HG02798 (cell line): ENCODE data around the gene NOL4L.

Source experiments
- ATAC-seq: cut with Tn5 transposase; IDR thresholded peaks from one replicate; pipeline ENCODE4 v1.9.1; 2021; ENCODE audit warnings: mild to moderate bottlenecking; ENCODE audit not compliant: unreplicated experiment, poor library complexity

NOL4L gene

GRCh38 chr20:32614772-32615171 is 29.6 kb upstream of the NOL4L start:
- no peak for ATAC-seq

DNA sequence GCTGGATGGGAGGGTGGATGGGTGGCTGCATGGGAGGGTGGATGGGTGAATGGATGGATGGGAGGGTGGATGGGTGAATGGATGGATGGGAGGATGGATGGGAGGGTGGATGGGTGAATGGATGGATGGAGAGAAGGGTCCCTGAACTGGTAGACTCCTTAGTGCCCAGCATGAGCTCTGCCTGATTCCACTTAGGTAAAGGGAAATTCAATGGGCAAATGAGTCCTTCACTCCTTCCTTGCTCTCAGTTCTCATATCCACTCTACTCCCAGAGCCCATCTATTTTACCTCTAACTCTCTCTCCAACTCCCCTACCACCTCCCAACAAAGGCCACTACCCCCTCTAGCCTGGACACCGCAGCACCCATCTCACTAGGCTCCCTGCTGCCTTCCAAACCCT is 29.2 kb upstream of the NOL4L start:
- ATAC-seq = no peak

DNA sequence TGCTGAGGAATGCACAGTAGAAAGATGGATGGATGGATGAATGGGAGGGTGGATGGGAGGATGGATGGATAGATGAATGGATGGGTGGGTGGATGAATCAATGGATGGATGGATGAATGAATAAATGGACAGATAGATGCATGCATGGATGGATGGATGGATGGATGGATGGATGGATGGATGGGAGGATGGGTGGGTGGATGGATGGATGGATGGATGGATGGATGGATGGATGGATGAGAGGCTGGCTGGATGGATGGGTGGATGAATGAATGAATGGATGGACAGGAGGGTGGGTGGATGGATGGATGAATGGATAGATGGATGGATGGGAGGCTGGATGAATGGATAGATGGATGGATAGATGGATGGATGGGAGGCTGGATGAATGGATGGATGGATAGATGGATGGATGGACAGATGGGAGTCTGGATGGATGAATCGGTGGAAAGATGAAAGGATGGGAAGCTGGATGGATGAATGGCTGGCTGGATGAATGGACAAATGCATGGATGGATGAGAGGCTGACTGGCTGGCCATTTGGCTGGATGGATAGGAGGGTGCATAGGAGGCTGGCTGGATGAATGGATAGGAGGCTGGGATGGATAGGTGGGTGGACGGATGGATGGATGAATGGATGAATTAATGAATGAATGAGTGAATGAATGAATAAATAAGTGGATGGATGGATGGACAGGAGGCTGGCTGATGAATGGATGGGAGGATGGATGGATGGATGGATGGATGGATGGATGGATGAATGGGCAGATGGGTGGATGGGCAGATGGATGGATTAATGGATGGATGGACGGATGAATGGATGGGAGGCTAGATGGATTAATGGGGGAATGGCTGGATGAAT is 28.3 kb upstream of the NOL4L start:
- ATAC-seq = no peak

- no peak for ATAC-seq
These were observed 27.4 kb upstream of the NOL4L start for GRCh38 chr20:32612351-32613191.

DNA sequence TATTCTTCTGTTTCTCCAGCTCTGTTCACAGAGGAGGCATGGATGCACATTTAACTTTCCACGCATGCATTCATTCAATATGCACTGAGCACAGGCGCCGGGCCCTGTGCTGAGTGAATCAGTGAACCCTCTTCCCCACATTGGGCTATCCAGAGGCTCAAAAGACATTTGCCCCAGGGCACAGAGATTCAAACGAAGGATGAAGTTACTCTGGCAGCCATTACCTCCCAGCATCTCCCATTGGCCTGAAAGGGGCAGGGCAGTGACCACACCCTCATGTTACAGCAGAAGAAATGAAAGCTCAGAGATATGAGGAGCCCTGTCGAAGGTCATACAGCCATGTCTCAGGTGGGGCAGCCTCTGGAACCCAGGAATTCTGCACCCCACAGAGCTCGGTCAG is 26.7 kb upstream of the NOL4L start:
- no peak for ATAC-seq

DNA sequence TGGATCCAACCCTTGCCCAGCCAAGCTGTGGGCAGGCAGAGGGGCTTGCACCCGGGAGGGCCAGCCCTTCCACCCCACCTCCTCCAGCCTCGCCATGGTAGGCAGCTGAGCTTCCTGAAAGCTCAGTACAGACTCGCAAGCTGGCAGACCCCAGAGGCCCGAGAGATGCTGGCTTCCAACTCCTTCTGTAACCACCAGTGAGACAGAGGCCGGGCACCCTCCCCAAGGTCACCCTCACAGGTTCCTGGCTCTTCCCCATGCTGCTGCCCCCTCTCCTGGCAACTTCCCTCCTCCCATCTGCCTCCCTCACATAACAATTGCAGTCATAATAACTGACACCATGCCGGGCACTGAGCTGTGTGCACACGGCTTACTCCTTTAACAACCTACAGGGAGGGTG is 26.2 kb upstream of the NOL4L start:
- no peak for ATAC-seq

- no peak for ATAC-seq
These were observed 25.5 kb upstream of the NOL4L start for GRCh38 chr20:32610472-32611218.

- no peak for ATAC-seq
These were observed 24.9 kb upstream of the NOL4L start for GRCh38 chr20:32609993-32610392.

- ATAC-seq = no peak
These were observed 24.1 kb upstream of the NOL4L start for GRCh38 chr20:32609111-32609773.

DNA sequence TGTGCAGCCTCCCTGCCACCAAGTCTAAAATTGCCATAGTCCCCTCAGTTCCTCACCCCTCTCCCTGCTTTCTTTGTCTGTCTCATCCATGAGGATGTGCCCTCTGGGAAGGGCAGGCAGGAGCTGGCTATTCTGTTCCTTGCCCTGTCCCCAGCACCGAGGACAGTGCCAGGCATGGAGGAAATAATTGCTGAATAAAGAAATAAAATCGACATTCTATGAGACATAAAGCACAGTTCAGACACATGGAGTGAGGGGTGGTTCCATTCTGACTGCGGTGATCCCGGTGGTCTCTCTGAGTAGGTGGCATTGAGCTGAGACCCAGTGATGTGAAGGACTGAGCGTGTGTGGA is 23.5 kb upstream of the NOL4L start:
- no peak for ATAC-seq

DNA sequence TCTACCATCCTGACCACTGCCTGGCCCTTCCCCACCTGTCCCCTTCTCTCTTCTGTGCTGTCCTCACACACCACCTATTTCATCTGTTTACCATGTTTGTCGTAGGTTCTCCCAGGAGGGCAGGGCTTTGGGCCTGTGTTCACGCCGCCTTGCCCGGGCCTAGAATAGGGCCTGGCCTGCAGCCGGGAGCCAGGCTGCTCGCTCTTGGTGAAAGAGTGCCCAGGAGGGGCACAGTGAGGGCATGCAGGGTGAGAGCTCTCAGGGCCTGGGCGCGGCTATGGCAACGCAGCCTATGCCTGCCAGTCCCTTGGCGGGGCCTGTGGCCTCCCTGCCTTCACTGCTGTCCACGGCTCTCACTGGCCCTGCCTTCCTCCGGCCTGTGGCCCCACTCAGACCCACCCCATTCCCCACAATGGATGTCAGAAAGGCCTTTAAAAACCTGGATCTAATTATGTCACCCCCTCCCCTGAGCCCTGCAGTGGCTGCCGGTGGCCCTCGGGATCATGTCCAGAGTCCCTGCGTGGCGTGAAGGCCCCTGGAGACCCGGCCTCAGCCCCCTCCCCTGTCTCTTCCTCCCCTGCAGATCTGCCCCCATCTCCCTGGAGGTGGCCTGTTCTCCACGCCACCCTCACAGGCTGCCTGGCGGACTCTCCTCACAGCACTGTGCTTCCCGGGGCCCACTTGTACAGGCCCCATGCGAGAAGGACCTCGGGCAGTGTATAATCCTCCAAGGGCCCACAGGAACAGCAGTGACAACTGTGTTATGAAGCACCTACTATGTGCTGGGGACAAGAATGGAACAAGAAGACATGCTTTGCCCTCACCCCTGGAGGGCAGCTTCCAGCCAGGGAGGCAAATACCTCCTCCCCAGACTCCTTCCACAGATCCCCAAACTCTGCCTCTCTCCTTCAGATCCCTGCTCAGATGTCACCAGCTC is 22.9 kb upstream of the NOL4L start:
- no peak for ATAC-seq

GRCh38 chr20:32607324-32607723 is 22.2 kb upstream of the NOL4L start:
- no peak for ATAC-seq

GRCh38 chr20:32606790-32607189 is 21.7 kb upstream of the NOL4L start:
- ATAC-seq = no peak

- no peak for ATAC-seq
These were observed 21.0 kb upstream of the NOL4L start for GRCh38 chr20:32606107-32606506.

DNA sequence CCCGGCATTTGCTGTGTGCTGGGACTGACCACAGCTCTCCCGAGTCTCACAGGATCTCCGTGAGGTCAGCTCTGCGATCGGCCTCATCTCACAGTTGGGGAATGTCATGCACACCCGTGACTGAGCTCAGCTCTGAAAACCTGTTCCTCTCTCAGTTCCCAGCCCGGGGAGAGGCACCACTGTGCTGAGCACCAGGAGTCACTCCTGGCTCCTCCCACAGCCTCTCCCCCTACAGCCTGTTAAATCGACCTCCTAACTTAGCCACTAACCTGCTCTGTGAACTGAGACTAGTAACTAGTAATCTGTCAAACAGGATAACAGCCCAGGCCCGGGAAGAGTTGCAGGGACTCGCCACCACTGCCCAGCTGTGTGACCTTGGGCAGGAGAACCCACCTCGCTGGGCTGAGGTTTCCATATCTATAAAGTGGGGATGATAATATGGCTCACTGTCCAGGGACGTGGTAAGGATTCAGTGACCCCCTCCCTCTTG is 20.1 kb upstream of the NOL4L start:
- no peak for ATAC-seq

DNA sequence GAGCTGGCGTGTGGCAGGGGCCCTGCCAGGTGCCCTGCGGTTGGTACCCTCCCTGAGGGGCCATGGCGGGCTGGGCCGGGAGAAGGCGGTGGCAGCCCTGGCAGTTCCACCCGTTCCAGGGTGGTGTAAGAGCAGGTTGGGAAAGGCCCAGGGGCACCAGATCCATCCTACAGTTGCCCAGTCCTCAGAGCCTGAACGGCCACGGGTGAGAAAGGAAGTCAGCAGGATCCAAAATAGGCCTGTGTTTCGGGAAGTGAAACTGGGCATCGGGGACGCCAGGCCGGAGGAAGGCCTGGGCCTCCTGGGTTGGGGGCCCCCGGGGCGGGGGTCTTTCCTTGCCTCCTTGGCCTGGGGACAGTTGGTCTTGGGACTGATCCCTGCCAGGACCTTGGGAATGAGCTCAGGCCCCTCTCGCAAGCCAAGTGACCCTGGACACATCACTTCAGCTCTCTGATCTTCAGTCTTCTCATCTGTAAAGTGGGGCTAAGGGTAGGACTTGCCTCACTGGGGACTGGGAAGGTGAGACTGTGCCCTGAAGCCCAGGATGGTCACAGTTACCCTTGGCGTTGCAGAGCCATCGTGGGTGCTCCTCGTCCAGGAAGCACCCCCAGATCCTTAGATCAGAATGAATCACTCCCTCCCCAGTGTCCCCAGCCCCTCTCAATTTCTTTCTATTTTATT is 18.1 kb upstream of the NOL4L start:
- ATAC-seq = no peak

DNA sequence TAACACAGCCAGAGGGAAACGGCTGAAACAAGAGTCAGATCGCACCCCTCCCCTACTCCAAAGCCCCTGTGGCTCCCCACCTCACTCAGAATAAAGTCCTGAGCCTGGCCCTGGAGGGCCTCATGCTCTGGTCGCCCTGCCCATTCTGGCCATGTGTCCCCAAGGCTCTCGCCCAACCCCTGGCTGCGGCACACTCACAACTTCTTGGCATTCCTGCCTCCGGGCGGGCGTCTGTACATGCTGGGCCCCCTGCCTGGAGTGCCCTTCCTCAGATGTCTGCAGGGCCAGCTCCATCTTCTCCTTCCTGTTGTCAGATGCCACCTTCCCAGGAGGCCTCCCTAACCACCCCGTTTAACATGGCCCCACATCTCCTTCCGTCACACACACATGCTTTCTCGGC is 17.1 kb upstream of the NOL4L start:
- no peak for ATAC-seq

- ATAC-seq = no peak
These were observed 15.6 kb upstream of the NOL4L start for GRCh38 chr20:32600681-32601237.
